Activated naive CD8-positive, alpha-beta T cell treated with anti-CD3 and anti-CD28 coated beads, Interleukin-2, amount 50 U/mL, for 16 hours (primary cell): ENCODE data around the gene PDE9A.

ENCODE experiments used
- DNase-seq: peaks from one replicate; pipeline ENCODE4 v3.0.0-alpha.2; 2020; ENCODE audit warnings: low read depth, low spot score

Gene PDE9A

GRCh38 chr21:42671778-42672593 lies 18.6 kb downstream of the PDE9A start:
- no peak for DNase-seq

GRCh38 chr21:42672699-42673458 lies 19.5 kb downstream of the PDE9A start:
- no peak for DNase-seq

GRCh38 chr21:42673633-42674328 lies 20.4 kb downstream of the PDE9A start:
- DNase-seq, result no peak

- no peak for DNase-seq
These were observed 21.0 kb downstream of the PDE9A start for GRCh38 chr21:42674351-42674940.

- DNase-seq, result no peak
These were observed 22.0 kb downstream of the PDE9A start for GRCh38 chr21:42675403-42675802.

- no peak for DNase-seq
These were observed 23.4 kb downstream of the PDE9A start for GRCh38 chr21:42676808-42677207.

- no peak for DNase-seq
These were observed 24.2 kb downstream of the PDE9A start for GRCh38 chr21:42677339-42678321.

GRCh38 chr21:42678618-42679295 lies 25.3 kb downstream of the PDE9A start:
- DNase-seq, result no peak

GRCh38 chr21:42679319-42680057 lies 26.1 kb downstream of the PDE9A start:
- no peak for DNase-seq

GRCh38 chr21:42680058-42680330 lies 26.6 kb downstream of the PDE9A start:
- DNase-seq, result no peak

- DNase-seq, result no peak
These were observed 27.0 kb downstream of the PDE9A start for GRCh38 chr21:42680429-42680828.

- no peak for DNase-seq
These were observed 28.1 kb downstream of the PDE9A start for GRCh38 chr21:42681296-42682206.

GRCh38 chr21:42682661-42683210 lies 29.3 kb downstream of the PDE9A start:
- DNase-seq, result no peak

- no peak for DNase-seq
These were observed 30.1 kb downstream of the PDE9A start for GRCh38 chr21:42683371-42684108.

- DNase-seq, result no peak
These were observed 30.9 kb downstream of the PDE9A start for GRCh38 chr21:42684109-42684916.

GRCh38 chr21:42685036-42685435 lies 31.6 kb downstream of the PDE9A start:
- DNase-seq, result no peak
